Measurements from ENCODE around the gene DLGAP3. TPM values are rescaled to one million over a fixed set of nuclear protein-coding genes. Genes with fewer than 3 reads are reported as not detected.

DLGAP3 gene
- total RNA-seq, 1 experiment from 2014 or later, result 0.34 TPM

DNA sequence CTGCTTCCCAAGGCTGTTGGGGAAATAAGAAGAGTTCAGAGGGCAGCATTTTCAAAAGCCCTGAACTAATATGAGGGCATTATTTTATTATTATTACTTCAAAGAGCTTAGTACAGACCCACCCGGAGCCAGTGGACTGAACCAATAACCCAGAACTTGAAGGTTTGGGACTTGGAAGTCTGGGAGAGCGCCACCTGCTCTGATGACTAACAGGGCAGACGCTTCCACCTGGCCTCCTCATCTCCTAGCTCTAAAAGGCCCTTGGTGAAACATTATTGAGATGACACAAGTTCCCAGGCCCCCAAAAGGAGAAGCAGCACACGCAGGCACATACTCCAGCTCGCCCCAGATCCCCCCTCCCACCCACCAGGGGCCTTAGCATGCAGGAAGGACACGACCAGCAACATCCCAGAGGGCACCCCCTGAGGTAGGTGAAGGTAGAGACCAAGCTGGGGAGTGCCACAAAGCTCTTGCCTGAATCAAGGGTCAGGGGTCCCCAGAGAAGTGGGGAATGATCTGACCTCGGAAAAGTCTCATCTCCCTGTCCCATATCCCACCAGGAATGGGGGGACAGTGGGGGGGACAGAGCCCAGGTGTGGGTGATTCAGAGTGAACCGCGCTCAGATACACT lies 1.3 kb downstream of the DLGAP3 start:
- no peak for DNase-seq (ENCODE audit: low read depth)

DNA sequence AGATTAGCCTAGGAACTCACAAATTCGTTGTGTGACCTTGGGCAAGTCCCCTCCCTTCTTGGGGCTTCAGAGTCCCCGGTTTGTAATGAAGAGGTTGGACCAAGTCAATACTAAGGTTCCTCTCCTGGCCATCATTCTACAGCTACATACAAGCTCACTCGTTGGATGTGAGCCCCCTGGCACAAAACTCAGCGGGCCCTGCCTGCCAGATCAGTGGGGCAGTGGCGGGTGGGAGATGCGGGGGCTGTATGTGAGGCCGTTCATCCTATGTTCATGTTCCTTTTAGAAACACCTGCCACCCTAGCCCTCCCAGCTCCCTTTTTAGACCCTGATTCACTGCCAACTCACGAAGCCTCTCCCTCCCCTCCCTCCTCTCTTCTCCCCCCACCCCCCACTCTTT lies 2.1 kb downstream of the DLGAP3 start:
- no peak for DNase-seq (ENCODE audit: low read depth)

DNA sequence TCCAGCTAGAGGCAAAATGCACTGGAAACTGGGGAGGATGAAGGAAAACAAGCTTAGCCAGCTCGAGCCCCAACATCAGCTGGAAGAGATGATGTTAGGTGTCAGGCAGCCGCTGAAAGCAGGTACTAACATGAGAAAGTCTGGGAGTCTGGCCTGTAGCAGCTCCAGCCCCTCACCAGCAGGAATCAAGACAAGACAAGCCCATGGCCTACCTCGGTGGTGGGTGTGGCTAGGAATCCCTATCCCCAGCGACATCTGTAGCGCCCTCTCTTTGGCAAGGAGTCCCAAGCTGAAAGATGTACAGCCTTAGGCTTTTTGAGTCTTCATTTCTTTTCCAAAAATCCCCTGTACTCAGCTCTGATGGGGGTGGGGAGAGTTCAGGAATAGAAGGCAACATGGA lies 2.6 kb downstream of the DLGAP3 start:
- DNase-seq (ENCODE audit: low read depth), result no peak

DNA sequence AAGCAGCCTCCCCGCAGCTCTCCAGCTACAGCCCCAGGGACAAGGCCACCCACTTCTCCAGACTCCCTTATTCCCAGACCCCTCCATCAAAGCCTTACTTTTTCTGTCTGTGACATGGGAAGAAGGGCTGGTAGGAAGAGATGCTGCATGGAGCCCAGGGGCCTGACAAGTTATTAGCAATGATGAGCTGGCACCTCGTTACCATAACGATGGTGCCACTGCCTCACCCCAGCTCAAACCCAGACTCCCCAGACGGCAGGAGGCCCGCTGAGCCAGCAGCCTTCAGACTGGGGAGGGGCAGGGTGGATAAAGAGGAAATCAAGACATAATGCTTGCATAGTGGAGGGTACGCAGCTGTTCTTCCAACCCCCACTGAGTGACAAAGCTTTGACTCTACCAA lies 3.3 kb downstream of the DLGAP3 start:
- no peak for DNase-seq (ENCODE audit: low read depth)

DNA sequence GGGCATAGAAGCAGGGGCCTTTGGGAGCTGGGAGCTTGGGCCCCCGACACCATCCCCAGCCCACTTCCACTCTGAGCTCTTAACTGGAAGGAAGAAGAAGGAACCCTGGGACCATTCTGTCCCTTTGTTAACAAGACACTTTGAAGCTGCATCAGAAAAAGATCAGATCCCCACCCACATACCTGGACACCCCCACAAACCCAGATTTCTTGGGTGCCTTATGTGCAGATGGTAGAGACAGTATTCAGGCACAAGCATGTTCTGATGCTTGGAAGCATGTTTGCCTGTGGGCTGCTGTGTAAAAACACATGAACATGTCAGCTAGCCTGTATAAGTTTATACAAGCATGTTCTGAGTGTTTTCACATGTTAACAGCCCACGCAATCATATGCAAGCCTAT lies 3.7 kb downstream of the DLGAP3 start:
- DNase-seq (ENCODE audit: low read depth), result no peak

DNA sequence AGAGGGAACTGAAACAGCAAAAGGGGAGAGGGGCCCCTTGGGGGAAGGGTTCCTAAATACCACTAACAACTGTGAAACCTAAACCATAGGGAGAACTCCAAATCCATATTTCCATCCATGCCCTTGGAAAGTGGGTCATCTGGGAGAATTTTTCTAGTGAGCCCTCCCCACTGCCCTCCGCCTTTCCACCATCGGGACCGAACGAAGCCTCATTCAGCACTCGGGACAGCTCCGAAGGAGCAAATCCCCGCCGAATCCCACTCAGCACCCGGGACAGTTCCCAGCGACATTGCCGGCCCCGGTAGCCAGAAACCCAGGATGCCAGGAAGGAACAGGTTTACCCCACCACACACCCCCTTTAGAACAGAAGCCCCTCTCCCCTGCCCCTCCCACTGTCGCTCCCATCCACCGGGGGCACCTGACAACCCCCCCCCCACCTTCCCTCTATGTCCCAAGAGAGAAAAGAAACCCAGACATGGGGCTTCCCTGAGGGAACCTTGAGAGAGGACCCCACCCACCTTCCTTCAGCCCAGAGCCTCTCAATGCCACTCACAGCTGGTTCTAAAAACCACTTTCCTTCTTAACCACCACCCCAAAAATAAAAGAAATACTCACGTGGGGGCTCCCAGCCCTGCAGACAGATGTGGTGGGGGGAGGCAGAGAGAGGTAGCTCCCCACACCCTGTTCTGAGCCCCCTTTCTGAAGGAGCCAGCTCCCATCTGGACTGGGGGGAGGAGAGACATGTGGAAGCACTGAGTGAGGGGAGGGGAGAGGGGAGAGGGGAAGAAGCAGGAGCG lies 4.5 kb downstream of the DLGAP3 start:
- peak; percentile 71 for DNase-seq (ENCODE audit: low read depth)

DNA sequence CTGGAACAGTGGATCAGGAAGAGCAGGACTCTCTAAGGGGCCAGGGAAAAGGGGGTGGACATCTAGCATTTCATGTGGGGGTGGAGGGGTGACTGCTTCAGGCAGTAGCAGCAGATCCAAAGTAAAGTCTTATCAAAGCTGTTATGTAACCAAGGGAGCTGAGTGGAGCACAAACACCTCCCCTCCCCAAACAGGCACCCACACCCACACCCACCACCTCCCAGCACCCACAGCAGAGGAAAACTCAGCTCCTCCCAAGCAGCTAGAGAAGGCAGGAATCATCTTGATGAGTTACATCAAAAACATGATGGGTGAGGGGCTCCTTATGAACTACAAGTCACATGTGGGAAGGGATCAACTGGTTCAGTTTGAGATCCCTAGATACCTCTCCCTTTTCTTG lies 6.0 kb downstream of the DLGAP3 start:
- no peak for DNase-seq (ENCODE audit: low read depth)

DNA sequence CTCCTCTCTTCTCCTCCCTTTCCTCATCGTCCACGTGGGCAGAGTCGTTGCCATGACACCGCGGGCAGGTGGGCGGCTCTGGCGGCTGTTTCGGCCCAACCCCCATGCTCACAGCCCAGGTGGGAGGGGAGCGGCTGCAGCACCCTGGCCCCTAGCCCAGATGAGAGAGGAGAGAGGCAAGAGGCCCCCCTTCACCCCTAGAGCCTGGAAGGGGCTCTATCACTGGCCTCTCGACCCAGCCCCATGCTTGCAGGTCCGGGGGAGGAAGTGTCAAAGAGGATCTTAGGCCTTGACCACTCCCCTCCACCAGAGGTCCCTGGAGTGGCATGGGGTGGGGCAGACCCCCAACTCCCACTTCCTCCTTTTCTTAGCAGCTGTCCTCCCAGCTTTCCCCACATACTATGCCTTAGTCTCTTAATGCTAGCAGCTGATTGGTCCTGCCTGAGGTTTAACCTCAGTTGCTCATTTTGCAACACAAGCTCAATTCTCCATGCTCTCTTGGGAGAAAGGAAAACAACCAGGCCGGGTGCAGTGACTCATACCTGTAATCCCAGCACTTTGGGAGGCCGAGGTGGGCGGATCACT lies 10.4 kb downstream of the DLGAP3 start:
- no peak for DNase-seq (ENCODE audit: low read depth)

DNA sequence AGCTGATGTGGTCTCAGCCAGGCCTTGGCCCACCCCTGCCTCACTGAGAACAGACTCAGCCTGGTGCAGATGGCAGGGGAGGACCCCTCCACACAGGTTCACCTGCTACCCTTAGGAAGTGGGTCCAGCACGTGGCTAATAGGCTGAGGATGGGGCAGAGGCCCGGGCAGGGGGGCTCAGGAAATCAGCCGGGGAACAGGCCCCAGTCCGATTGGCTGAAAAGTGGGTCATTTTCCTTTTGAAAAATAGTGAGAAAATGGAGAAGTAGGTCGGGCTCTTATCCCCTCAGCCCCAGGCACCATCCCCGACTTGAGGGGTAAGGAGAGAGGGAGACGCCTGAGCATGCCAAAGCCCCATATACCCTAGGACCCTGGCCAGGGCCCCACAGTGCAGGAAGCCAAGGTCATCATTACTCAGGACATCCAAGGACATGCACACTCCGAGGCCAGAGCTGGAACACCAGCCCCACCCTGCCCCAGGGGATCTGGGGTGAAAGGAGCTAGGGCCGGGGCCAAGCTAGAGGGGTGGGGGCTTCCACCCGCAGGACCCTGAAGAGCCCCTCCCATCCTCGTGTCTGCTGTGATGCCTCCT lies 11.0 kb downstream of the DLGAP3 start:
- DNase-seq (ENCODE audit: low read depth), result no peak

DNA sequence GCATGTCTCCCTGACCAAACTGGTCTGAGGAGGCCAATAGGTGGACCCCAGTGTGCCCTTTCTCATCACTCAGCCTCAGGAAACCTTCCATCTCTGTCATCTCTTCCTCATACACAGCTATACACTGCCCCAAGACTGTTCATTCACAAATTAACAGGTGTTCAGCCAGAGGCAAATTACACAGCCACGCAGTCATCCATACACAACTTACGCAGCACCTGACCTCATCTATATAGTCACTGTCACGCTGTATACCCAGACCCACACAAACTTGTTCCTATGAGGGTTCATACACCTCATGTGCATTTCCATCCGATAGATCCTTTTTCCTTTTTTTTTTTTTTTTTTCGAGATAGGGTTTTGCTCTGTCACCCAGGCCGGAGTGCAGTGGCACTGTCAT lies 12.4 kb downstream of the DLGAP3 start:
- DNase-seq (ENCODE audit: low read depth), result no peak

DNA sequence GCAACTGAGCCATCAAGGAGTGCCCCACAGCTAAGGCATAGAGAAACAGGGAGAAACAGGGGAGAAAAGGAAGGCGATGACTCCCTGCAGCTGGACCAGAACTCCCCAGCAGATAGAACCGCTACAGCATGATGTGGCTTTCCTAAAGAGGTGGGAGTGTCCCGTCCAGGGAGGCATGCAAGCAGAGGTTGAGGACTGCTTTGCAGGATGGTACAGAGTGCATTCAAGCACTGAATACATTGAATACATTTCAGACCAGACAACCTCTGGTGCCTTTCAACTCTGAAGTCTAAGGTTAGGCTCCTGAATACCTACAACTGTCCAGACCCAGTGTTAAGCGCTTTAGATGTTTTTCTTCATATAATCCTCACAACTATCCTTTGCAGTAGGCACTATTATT lies 13.3 kb downstream of the DLGAP3 start:
- no peak for DNase-seq (ENCODE audit: low read depth)

DNA sequence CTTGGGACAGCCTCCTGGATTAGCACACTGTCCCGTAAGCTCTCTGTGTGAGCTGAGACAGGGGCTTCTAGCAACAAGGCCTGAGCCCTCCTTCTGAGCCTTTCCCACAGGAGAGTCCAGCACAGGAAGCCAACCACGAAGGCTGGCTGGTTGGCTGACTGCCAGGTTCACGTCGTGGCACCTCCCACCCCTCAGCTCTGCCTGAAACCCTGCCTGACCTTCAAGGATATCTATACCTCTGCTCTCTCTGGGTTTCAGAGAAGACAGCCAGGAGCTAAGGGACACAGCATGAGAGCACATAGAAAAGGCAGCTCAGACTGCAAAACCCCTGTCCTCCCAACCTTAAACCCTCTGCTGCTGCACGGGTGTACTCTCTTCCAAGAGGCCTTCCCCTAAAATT lies 13.9 kb downstream of the DLGAP3 start:
- no peak for DNase-seq (ENCODE audit: low read depth)

DNA sequence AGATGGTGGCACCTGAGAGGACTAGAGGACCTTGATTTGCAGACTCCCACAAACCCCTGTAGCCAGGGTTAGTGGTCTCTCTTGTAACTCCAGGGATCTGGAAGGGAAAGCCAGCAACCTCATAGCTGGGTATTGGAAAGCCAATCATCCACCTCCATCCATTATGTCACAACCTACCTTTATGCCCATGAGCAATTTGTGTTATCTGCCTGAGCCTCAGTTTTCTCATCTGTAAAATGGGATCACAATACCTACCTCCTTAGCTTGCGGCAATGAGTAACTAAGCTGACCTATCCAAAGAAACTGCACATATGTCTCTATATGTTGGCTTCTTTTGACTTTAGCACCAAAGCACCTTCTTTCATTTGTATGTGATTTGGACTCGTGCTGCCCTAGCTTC lies 14.5 kb downstream of the DLGAP3 start:
- DNase-seq (ENCODE audit: low read depth), result no peak

DNA sequence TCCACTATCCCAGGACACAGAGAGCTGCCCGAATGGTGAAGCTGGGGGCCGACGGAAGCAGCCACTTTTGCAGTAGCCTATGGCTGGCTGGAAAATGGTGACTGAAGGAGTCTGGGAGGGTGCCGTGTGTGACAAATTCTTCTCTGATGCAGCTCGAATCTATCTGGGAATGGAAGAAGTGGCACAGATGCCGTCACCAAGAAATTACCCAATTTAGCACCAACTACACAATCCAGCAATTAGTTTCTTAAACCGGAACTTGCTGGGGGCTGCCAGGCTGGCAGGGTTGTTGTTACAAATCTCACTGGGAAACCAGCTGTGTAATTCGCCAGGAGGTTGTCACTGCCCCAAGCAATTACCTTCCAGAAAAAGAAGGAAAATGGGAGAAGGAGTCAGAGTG lies 18.0 kb downstream of the DLGAP3 start:
- DNase-seq (ENCODE audit: low read depth), result no peak

DNA sequence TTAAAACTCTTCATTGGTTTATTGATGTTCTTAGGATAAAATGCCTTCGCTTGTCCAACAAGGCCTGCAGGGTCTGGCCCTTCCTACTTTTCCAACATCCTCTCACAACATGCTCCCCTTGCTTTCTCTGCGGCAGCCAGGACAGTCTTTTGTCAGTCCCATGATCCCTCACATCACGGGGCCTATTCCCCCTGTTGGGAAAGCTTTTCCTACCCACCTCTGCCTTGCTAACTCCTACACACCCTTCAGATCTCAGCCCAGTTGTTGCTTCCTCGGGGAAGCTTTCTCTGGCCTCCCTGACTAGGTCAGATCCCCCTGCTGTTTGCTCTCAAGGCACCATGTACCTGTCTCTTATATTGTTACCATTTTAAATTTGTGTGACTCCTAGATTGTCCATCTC lies 19.0 kb downstream of the DLGAP3 start:
- DNase-seq (ENCODE audit: low read depth), result no peak

DNA sequence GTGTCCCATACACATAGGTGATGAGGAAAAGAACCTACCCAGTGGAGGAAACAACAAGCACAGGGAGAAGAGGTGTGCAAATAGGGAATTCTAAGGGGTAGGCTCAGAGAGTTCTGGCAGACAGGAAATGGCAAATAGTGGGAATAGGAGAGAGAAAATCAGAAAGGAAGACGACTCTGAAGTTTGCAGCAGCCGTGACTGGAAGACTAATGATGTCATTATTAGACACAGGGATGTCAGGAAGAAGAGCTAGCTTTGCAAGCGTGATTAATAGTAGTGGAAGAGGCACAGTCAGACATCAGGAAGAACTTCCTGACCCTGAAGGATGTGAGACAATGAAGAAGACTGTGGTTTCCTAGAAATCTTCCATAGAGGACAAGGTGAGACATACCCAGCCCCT lies 21.1 kb downstream of the DLGAP3 start:
- no peak for DNase-seq (ENCODE audit: low read depth)

DNA sequence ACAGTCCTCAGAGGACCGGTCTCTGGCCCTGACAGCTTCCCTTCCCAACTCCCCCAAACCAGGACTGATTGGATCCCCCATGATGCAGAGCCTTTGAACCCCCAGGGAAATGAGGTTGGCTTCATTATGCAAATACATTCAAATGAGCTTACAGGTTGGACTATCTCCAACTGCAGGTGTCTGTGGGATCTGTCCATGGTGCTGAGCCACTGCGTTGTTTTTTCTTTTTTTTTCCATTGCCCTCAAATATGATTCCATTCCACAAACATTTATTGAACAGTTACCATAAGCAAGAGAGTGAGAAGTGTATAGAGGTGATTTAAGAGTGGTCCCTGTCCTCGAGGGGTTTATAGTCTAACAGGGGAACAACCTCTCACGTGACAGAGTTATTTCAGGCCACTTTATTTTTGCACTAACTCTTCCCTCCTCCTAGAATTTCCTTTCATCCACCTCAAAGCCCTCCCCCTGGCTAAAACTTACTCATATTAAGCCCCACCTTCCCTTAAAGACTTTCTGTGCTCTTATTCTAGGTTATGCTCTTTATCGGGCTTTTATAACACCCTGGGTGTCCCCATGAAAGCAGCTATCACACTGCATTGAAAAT lies 21.9 kb downstream of the DLGAP3 start:
- no peak for DNase-seq (ENCODE audit: low read depth)

DNA sequence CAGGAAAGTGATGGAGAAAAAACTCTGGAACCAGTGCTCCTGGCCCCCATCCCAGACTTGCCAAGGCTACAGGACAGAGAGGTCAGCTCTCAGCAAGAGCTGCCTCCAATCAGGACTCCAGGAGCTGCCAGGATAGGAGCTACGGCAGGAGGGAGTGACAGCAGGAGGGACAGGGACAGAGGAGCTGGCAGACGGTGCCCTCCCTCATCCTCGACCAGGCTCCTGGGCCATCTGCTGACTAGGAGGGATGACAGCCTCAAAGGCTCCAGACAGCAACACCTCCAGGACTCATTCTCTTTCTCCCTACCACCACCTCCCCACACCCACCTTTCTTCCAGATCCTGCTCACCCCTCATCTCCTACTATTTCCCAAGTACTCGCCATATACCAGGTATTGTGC lies 22.7 kb downstream of the DLGAP3 start:
- no peak for DNase-seq (ENCODE audit: low read depth)

DNA sequence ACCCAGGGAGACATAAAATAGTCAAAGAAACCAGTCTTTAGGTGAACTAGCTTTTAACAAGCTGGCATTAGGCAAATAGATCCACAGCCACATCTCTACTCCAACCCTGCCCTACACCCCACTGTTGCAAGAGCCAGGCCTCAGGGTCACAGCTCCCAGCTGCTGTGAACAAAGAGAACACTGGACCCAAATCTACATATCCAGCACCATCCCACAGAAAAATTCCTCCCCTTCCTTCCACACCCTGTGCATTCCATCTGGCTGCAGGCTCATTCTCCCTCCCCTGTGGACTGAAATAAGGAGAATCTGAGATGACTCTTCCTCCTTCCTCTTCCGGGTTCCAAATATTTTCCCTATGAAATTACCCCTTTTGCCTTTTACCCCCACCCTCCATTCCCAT lies 23.2 kb downstream of the DLGAP3 start:
- no peak for DNase-seq (ENCODE audit: low read depth)

DNA sequence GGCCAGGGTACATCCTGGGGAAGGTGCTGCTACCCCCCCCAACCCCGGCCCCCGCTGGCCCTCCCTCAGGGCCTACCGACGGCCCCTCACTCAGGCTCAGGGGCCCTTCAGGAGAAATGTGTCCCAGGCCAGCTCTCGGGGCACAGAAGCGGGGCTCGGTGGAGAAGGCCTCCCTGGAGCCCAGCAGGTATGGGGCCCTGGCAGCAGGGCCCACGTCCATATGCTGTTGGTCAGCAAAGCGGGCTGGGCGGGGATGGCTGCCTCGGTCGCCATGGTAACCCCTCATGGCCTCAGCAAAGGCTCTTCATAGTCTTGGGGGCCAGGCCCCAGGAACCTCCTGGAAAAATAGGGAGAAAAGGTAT lies 24.4 kb downstream of the DLGAP3 start:
- no peak for DNase-seq (ENCODE audit: low read depth)

DNA sequence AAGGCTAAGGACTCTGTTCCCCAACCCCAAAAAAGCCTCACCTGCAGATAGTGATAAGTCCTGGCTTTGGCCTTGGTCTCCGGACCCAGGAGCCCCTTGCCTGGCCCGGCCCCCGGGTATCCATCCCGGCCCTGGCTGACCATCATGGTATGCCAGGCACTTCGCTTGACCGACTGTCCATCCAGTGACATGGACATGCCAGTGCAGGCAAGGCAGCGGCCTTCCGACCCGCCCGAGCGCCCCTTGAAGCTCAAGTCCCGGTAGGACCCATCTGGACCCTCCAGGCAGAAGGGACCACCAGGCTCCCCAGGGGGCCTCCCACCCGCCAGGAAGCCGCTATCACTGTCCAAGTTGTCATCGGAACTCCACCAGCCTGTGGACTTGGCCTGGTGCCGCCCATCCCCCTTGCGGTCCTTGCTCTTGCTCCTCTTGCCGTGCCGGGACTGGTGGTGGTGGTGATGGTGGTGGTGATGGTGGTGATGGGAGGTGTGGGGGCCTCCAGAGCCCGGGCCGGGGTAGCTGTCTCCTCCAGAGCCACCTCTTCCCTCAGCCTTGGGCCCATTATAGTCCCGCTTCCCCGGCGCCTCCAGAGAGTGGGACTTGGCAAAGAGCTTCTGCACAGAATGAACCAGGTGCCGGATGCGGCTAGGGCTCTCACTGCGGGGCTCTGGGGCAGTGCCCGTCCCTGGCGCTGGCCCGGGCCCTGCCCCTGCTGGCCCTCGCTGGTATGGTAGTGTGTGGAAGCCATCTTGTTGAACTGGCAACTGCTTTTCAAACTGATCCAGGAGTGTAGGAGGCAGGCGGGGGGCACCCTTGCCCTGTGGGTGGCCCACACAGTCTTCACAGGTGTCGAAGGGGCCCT lies 25.0 kb downstream of the DLGAP3 start:
- no peak for DNase-seq (ENCODE audit: low read depth)

DNA sequence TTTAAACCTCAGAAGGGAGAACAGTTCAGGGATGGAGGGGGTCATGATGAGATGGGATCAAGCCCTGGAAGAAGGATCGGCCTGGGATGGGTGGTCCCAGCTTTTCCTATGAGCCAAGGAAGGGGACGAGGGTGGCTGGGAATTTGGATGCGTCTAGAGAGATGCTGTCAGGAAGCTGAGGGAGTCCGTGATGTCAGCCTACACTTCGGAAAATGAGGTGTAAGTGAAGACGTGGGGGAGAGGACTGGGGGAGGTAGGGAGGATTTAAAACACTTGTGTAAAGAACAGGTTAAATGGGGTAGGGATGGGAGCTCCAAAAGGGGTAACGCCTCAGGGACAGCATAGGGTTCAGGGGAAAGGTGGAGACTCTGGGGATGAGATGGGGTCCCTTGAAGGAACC lies 27.5 kb downstream of the DLGAP3 start:
- no peak for DNase-seq (ENCODE audit: low read depth)

All from Daoy (cell line).